Measurements from ENCODE around the gene KANSL2.
"Not testable (repeated sequence)": the region's sequence is repeated elsewhere in the genome, so short reads cannot be mapped to it uniquely, and the experiment has no call there.

The KANSL2 gene

GRCh38 chr12:48681710-48682532 lies at the start of gene KANSL2:
Gene KANSL2, minus strand, starts transcription at chr12:48682238. Its CDS starts 606 bp downstream, at chr12:48681632.
- peak; percentile 97 for DNase-seq

GRCh38 chr12:48728807-48729206 lies 46.8 kb upstream of the KANSL2 start:
- DNase-seq, result no peak

- not testable (repeated sequence) for DNase-seq
Measured at GRCh38 chr12:48720737-48721136, 38.7 kb upstream of the KANSL2 start.

- not testable (repeated sequence) for DNase-seq
Measured at GRCh38 chr12:48720171-48720570, 38.1 kb upstream of the KANSL2 start.

GRCh38 chr12:48719002-48719401 lies 37.0 kb upstream of the KANSL2 start:
- DNase-seq, result not testable (repeated sequence)

- DNase-seq, result no peak
Measured at GRCh38 chr12:48717252-48717695, 35.2 kb upstream of the KANSL2 start.

GRCh38 chr12:48716493-48717251 lies 34.6 kb upstream of the KANSL2 start, which contains the start of gene CCNT1:
Gene CCNT1, minus strand, starts transcription at chr12:48716707. Its CDS starts 32 bp downstream, at chr12:48716675.
- DNase-seq, result peak; percentile 97

GRCh38 chr12:48716168-48716492 lies 34.1 kb upstream of the KANSL2 start:
- no peak for DNase-seq

- no peak for DNase-seq
Measured at GRCh38 chr12:48712209-48712608, 30.2 kb upstream of the KANSL2 start.

- not testable (repeated sequence) for DNase-seq
Measured at GRCh38 chr12:48698822-48699221, 16.8 kb upstream of the KANSL2 start.

GRCh38 chr12:48696626-48697025 lies 14.6 kb upstream of the KANSL2 start:
- no peak for DNase-seq

- no peak for DNase-seq
Measured at GRCh38 chr12:48695859-48696258, 13.8 kb upstream of the KANSL2 start.

GRCh38 chr12:48694038-48694437 lies 12.0 kb upstream of the KANSL2 start:
- no peak for DNase-seq

- DNase-seq, result no peak
Measured at GRCh38 chr12:48693572-48693971, 11.5 kb upstream of the KANSL2 start.

GRCh38 chr12:48691826-48692487 lies 9.9 kb upstream of the KANSL2 start:
- no peak for DNase-seq

GRCh38 chr12:48690990-48691389 lies 9.0 kb upstream of the KANSL2 start:
- DNase-seq, result no peak

- no peak for DNase-seq
Measured at GRCh38 chr12:48690436-48690835, 8.4 kb upstream of the KANSL2 start.

GRCh38 chr12:48688836-48689235 lies 6.8 kb upstream of the KANSL2 start:
- DNase-seq, result no peak

GRCh38 chr12:48687592-48687991 lies 5.6 kb upstream of the KANSL2 start:
- DNase-seq, result no peak

- no peak for DNase-seq
Measured at GRCh38 chr12:48686615-48687334, 4.7 kb upstream of the KANSL2 start.

GRCh38 chr12:48686037-48686595 lies 4.1 kb upstream of the KANSL2 start:
- no peak for DNase-seq

- no peak for DNase-seq
Measured at GRCh38 chr12:48683534-48683933, 1.5 kb upstream of the KANSL2 start.
